Endothelial cell of umbilical vein (primary cell): ENCODE measurements around the gene MCC. TPM values are rescaled to one million over a fixed set of nuclear protein-coding genes. Genes with fewer than 3 reads are reported as not detected.

Experiments used
- BruUV-seq: library from RNA; stranded (reverse); fragments of 400-500 nt; replicated peaks from 2 replicates; lab custom pipeline; 2021; lab: Mats Ljungman, UMichigan
- CTCF ChIA-PET: fragments of 300-600, 350-600 bp; sonication (Branson Sonifier 250); formaldehyde crosslinking; loops from one replicate; lab custom pipeline; 2021; ENCODE audit warnings: antibody characterized with exemption, inconsistent platforms; lab: Charles Lee
- POLR2A ChIA-PET: fragments of 300-600, 350-600 bp; sonication (Branson Sonifier 250); formaldehyde crosslinking; loops from one replicate; lab custom pipeline; 2021; ENCODE audit warnings: antibody characterized with exemption, inconsistent platforms; lab: Charles Lee
- DNase-seq: peaks from one replicate; pipeline ENCODE4 v3.0.0-alpha.2; 2011; ENCODE audit warnings: low read depth, low spot score
- FAIRE-seq: peaks from 2 replicates; lab custom pipeline; 2011; peaks lifted over from hg19 to GRCh38; lab: Jason Lieb, UNC
- H2AFZ ChIP-seq: 2 replicates; pipeline ENCODE4 v1.6.0; 2012; ENCODE audit warnings: low read depth, low read length, control low read depth, inconsistent platforms
- H3K27ac ChIP-seq: 2 replicates; pipeline ENCODE4 v1.5.1; 2011; ENCODE audit warnings: low read depth, mild to moderate bottlenecking, control low read depth, low read length, moderate library complexity; ENCODE audit not compliant: insufficient read depth
- H3K27me3 ChIP-seq, 2 experiments: 2 replicates each; pipeline versions ENCODE4 v1.6.0 to v1.6.1; 2011; ENCODE audit warnings: low read length in 2 of 2, mixed read lengths in 1 of 2; ENCODE audit not compliant: control insufficient read depth in 2 of 2, insufficient read depth in 2 of 2
- H3K36me3 ChIP-seq, 2 experiments: 2 replicates in 1 of 2; 3 replicates in 1 of 2; pipeline ENCODE4 v1.5.1; 2011; ENCODE audit warnings: low read length in 2 of 2, mild to moderate bottlenecking in 1 of 2, moderate library complexity in 1 of 2; ENCODE audit not compliant: control insufficient read depth in 2 of 2, insufficient read depth in 2 of 2; ENCODE audit errors: extremely low read depth in 1 of 2
- H3K4me1 ChIP-seq: 3 replicates; pipeline ENCODE4 v1.5.1; 2011; ENCODE audit warnings: mild to moderate bottlenecking, low read length; ENCODE audit not compliant: control insufficient read depth, insufficient read depth; ENCODE audit errors: extremely low read depth
- H3K4me2 ChIP-seq: 2 replicates; pipeline ENCODE4 v1.6.1; 2011; ENCODE audit warnings: low read length, control low read depth, mixed read lengths; ENCODE audit not compliant: insufficient read depth
- H3K4me3 ChIP-seq, 3 experiments: fragments of 200-600 bp in 1 of 3; sonication (generic), shearing (Covaris generic) in 1 of 3; replicated peaks in 1 of 3; 2 replicates each; pipeline ENCODE4 v1.5.1; 2011 to 2016; ENCODE audit warnings: control low read depth in 3 of 3, low read length in 3 of 3, mild to moderate bottlenecking in 2 of 3, inconsistent platforms in 1 of 3, low read depth in 1 of 3, moderate library complexity in 1 of 3; ENCODE audit not compliant: insufficient read depth in 1 of 3
- H3K79me2 ChIP-seq: 2 replicates; pipeline ENCODE4 v1.6.0; 2012; ENCODE audit warnings: low read length, inconsistent platforms; ENCODE audit not compliant: control insufficient read depth, insufficient read depth
- H3K9ac ChIP-seq: replicated peaks from 2 replicates; pipeline ENCODE3; 2011; ENCODE audit warnings: low read length, control low read depth; ENCODE audit not compliant: insufficient read depth; ENCODE audit errors: extremely low read depth
- H3K9me1 ChIP-seq: replicated peaks from 3 replicates; pipeline ENCODE4 v1.6.0; 2011; ENCODE audit warnings: mild to moderate bottlenecking, low read length; ENCODE audit not compliant: control insufficient read depth, insufficient read depth; ENCODE audit errors: extremely low read depth
- H3K9me3 ChIP-seq: replicated peaks from 2 replicates; pipeline ENCODE4 v1.5.1; 2012; ENCODE audit warnings: low read length, inconsistent platforms; ENCODE audit not compliant: control insufficient read depth, insufficient read depth
- H4K20me1 ChIP-seq: replicated peaks from 2 replicates; pipeline ENCODE3; 2011; ENCODE audit warnings: mild to moderate bottlenecking, low read length; ENCODE audit not compliant: control insufficient read depth, insufficient read depth; ENCODE audit errors: extremely low read depth
- CTCF ChIP-seq, 2 donors: IDR thresholded peaks; 1 replicate in 1 of 2; 2 replicates in 1 of 2; pipeline ENCODE4 v1.5.1; 2011; ENCODE audit warnings: low read length in 2 of 2, mild to moderate bottlenecking in 2 of 2, moderate library complexity in 2 of 2, control low read depth in 1 of 2, inconsistent platforms in 1 of 2, low read depth in 1 of 2; ENCODE audit not compliant: insufficient read depth in 1 of 2; ENCODE audit errors: extremely low read depth in 1 of 2
- EZH2 ChIP-seq: IDR thresholded peaks from 2 replicates; pipeline ENCODE4 v1.6.1; 2012; ENCODE audit warnings: borderline replicate concordance, low read depth, mild to moderate bottlenecking, moderate library complexity, low read length, inconsistent platforms; ENCODE audit not compliant: severe bottlenecking
- FOS ChIP-seq: IDR thresholded peaks from 2 replicates; pipeline ENCODE4 v1.6.1; 2011; ENCODE audit warnings: mild to moderate bottlenecking, low read length, moderate library complexity, borderline replicate concordance; ENCODE audit not compliant: insufficient read depth
- GATA2 ChIP-seq: IDR thresholded peaks from 2 replicates; pipeline ENCODE4 v1.7.0; 2011; ENCODE audit warnings: low read depth, mild to moderate bottlenecking, moderate library complexity, mixed read lengths, low read length; ENCODE audit not compliant: insufficient read length, insufficient read depth
- JUN ChIP-seq: IDR thresholded peaks from 2 replicates; pipeline ENCODE4 v1.6.1; 2011; ENCODE audit warnings: borderline replicate concordance, low read depth; ENCODE audit not compliant: insufficient read length, insufficient read depth
- MAX ChIP-seq: IDR thresholded peaks from 2 replicates; pipeline ENCODE4 v1.6.1; 2011; ENCODE audit not compliant: insufficient read depth, insufficient read length
- MYC ChIP-seq: IDR thresholded peaks from one replicate; pipeline ENCODE4 v1.6.1; 2011; ENCODE audit warnings: mild to moderate bottlenecking, low read depth, low read length
- POLR2A ChIP-seq: IDR thresholded peaks from 2 replicates; pipeline ENCODE4 v1.6.1; 2012; ENCODE audit warnings: low read depth, mild to moderate bottlenecking, control low read depth, low read length
- POLR2AphosphoS5 ChIP-seq: IDR thresholded peaks from 2 replicates; pipeline ENCODE4 v1.6.1; 2012; ENCODE audit warnings: low read depth, mild to moderate bottlenecking, control low read depth, low read length, moderate library complexity; ENCODE audit not compliant: insufficient read depth
- dilution Hi-C: fragments of 300-500 bp; cut with MboI; formaldehyde crosslinking; loops from one replicate; pipeline ENCODE4 v1.15.0; 2019; ENCODE audit warnings: low sequenced_read_pairs; ENCODE audit not compliant: extremely low pct_ligation_motif_present
- intact Hi-C: fragments of 100-400 bp; cut with micrococcal nuclease; formaldehyde crosslinking; loops from one replicate; pipeline ENCODE4 v1.10.0; 2022
- polyA plus RNA-seq, 4 experiments: library from polyadenylated mRNA; depleted of rRNA in 3 of 4; stranded (reverse) in 3 of 4; unstranded in 1 of 4; fragments of >200 nt; gene quantifications; 2 replicates each; pipeline versions ENCODE4 v1.2.1 to v1.2.3, GENCODE V29; 2011 to 2012; ENCODE audit warnings: missing spikeins in 1 of 4
- total RNA-seq: library from RNA; stranded (reverse); gene quantifications from 2 replicates; pipeline ENCODE4 v1.2.3, GENCODE V29; 2021

MCC gene
- total and polyA plus RNA-seq, 2 donors (not counting 3 experiments of a cell fraction or from before 2014, with no cell fraction given) = 6.9 to 27.5 TPM

GRCh38 chr5:113337515-113338415 is 150.5 kb downstream of the MCC start:
- H3K27me3 ChIP-seq = no peaks in the 10 kb centered on the region
- no peak overlapping the region for H3K4me2 ChIP-seq
- dilution Hi-C loops = no loop called here
- intact Hi-C loops = loop anchor here (1.0 to 5.0 kb wide), 4 partner anchors 42 to 325 kb away; no protein-coding TSS in a partner anchor
- no peak overlapping the region for H3K27ac ChIP-seq
- H3K36me3 ChIP-seq = no peaks in the 10 kb centered on the region
- CTCF ChIA-PET = interaction anchor here (0.5 to 6.7 kb wide), 30 partner anchors 30 to 1112 kb away, joined by 3 to 263 read pairs (median 4); partner anchors contain the start of genes MCC and YTHDC2
- H3K4me3 ChIP-seq = no peak overlapping the region
- H4K20me1 ChIP-seq = no peaks in the 10 kb centered on the region
- DNase-seq = no peak
- H3K4me1 ChIP-seq = peaks cover 8% of the 10 kb centered on the region
- no peaks in the 10 kb centered on the region for H3K9me1 ChIP-seq
- no peak for TF ChIP-seq POLR2AphosphoS5
- TF ChIP-seq EZH2 = no peak
- TF ChIP-seq POLR2A = no peak
- TF ChIP-seq JUN = no peak
- TF ChIP-seq GATA2 = no peak
- TF ChIP-seq FOS = no peak
- no peak for TF ChIP-seq CTCF (IDR thresholded peaks at IDR 0.05; ENCODE audit: extremely low read depth in 1 of 2, insufficient read depth in 1 of 2, low read depth in 1 of 2, low read length in 2 of 2)
- no peak for TF ChIP-seq MYC
- no peak for TF ChIP-seq MAX
- POLR2A ChIA-PET = interaction anchor here (0.9 kb wide), 1 partner anchor 173 kb away, joined by 4 read pairs; no protein-coding TSS in a partner anchor
- no peak for FAIRE-seq
- H2AFZ ChIP-seq = no peak overlapping the region
- no peak overlapping the region for H3K9ac ChIP-seq
- no peaks in the 10 kb centered on the region for H3K79me2 ChIP-seq
- BruUV-seq = no TSS peak
- no peaks in the 10 kb centered on the region for H3K9me3 ChIP-seq
